IPS DF 4.7 (cell line): ENCODE results near the gene SPPL2A.
"Not testable (repeated sequence)": the region's sequence is repeated elsewhere in the genome, so short reads cannot be mapped to it uniquely, and the experiment has no call there.

Source experiments
- DNase-seq: peaks from one replicate; pipeline ENCODE4 v3.0.0-alpha.2; 2013; ENCODE audit warnings: low spot score; ENCODE audit errors: extremely low read depth

SPPL2A gene

DNA sequence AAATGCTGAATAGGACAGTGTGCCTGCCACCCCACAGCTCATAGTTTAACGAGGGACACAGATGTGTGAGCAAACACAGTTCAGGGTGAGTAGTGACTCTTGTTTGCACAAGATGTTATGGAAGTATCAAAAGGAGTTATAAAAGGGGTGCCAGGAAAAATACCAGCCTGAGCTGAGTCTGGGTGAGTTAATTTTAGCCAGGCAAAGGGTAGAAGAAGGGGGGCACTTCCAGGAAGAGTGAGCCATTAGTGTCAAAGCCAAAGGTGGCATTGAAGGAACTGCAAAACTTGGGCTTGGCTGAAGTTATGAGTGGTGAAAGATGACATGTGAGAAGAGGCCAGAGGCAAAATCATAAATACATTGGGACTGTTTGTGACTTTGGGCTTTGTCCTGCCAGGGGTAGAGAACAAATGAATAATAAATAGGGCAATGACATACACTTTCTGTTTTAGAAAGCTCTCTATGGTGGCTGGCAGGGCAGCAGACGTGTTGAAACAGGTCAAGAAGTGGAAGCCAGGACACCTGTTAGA lies 1.9 kb upstream of the SPPL2A start:
- no peak for DNase-seq

DNA sequence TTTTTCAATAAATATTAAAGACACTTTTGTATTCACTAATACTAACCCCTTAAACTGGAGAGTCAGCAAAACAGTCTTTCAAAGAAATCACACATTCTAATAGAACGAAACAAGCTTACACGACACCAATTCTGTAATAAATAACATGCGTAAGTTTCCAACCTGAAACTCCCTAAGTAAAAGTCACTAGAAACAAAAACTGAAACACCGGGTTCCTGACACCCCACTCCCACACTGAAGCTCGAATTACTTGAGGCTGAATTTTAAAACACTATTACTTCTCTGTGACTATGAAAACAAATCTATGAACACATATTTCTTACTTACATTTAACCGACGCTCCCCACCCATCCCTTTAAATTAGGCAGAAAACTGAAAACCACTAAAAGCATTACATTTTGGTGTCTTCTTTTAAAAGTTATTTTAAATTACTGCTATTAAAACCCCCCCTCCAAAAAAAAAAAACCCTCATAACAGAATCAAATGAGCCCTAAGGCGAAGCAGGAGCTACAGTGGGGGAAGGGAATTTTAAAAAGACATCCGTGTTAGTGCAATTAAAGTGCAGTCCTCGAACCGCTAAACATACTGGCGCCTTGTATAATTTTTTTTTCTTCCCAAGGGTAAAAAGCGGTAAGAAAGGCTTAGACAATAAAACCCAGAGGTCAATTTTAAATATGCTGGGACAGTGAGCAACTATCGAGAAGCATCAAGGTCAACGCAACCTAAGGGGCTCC lies 878 bp downstream of the SPPL2A start:
- no peak for DNase-seq

DNA sequence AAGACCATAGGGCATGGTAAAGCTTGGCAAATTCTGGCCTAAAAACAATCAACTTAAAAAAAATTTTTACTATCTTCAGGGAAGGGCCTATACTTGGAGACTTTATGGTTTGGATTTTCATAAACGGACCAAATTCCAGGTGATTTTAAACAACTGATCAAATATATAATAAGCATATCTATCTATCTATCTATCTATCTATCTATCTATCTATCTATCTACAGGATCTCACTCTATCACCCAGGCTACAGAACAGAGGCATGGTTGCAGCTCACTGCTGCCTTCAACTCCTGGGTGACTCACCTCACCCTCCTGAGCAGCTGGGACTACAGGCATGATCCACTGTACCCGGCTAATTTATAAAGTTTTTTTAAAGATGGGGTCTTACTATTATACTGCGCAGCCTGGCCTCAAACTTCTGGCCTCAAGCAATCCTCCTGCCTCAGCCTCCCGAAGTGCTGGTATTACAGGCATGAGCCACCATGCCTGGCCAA lies 6.7 kb downstream of the SPPL2A start:
- no peak for DNase-seq

DNA sequence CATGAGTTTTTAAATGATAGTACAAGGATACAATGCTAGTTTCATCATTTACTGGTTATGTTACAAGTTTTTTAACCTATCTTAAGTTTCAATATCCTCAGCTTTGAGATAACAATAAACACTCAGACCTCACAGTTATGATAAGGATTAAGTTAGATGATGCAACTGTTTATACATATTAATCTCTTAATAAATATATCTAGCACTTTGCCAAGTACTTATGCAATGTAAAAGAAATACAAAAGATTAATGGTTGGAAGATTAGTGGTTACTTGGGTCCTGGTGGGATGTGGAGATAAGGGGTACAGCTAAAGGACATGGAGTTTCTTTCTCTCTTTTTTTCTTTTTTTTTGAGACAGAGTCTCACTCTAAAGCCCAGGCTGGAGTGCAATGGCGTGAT lies 12.0 kb downstream of the SPPL2A start:
- DNase-seq = no peak

DNA sequence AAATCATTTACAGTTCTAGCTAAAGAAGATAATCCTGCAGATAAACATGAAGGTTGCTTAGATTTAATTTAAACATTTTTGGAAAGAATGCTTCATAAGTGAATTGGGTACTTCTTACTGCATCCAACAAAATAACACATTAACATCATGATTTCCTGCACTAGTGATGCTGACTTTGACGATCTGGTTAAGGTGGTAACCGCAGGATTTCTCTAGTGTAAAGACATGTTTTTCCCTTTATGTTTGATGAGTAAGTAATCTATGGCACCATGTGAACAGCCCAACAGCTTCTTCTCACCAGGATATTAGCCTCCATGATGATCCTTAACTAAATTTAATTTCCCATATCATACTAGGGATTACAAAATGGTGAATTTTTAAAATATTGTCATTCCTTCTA lies 14.1 kb downstream of the SPPL2A start:
- no peak for DNase-seq

DNA sequence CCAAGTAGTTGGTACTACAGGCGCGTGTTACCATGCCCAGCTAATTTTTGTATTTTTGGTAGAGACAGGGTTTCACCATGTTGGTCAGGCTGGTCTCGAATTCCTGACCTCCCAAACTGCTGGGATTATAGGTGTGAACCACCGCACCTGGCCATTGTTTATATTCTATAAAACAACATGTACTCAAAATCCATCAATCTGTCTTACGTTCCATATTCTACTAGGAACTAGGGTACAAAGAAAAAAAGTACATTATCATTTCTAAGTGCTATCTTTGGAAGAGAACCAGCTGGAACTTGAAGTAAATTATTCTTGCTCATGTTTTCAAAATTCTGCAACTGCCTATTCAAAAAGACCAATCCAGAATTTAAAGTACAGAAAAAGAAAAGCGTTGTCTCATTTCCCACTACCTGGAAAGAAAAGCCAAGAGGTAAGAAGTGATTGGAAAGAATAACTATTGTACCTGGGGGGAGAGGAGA lies 15.2 kb downstream of the SPPL2A start:
- no peak for DNase-seq

DNA sequence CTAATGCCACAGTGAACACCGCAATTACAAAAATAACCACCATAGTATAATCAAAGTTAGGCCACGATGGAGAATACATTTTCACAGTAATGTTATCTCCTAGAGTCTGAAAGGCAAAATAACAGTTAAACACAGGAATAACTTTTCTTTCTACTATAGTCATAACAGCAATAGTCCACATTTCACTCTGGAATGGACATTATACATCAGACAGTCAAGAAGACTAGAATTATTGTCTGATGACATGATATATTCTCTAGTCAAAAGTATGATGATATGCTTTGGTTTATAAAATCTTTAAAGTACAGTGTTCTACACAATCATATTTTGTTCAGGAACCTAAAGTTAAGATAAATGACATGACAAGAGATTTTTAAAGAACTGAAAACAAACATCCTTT lies 18.0 kb downstream of the SPPL2A start:
- DNase-seq = no peak

DNA sequence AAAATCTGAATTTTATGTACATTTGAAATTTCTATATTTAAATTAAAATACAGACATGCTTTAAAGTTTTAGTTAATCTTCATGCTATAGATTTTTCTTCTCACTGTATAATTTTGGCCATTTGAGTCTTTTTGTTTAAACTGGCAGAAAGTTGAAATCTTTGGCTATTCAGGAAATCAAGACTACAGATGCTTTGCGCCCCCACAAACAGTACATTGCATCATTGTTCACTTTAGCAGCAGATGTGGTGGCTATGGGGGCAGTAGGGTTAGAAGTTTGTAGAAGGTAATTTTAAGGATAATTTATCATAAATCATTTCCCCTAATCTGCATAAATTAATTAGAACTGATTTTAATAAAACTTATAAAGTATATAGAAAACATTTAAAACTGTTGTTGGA lies 20.9 kb downstream of the SPPL2A start:
- no peak for DNase-seq

DNA sequence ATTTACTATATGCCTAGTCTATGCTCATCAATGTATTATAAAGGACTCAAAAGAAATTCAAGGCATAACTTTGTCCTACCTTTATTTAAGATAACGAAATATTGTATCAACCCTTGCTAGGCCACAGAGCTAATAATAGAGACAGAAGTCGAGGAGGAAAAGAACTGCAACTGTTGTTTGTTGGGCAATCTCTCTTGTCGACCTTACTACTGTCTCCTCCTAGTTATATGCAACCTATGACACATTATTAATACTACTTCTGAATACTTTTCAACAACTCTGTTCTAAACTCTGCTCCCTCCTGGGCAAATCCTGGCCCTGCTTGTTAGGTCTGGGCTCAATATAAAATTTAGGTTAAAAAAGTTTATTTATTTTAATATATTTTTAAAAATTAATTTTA lies 24.6 kb downstream of the SPPL2A start:
- DNase-seq = no peak

DNA sequence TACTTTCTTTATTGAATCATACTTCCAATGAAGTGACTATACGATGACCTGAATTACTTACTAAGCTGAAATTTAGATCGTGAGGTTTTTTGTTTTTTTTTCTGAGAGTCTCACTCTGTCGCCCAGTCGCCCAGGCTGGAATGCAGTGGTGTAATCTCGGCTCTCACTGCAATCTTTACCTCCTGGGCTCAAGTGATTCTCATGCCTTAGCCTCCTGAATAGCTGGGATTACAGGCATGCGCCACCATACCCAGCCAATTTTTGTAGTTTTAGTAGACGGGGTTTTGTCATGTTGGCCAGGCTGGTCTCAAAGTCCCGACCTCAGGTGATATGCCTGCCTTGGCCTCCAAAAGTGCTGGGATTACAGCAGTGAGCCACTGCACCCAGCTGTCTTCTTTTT lies 28.7 kb downstream of the SPPL2A start:
- DNase-seq = no peak

DNA sequence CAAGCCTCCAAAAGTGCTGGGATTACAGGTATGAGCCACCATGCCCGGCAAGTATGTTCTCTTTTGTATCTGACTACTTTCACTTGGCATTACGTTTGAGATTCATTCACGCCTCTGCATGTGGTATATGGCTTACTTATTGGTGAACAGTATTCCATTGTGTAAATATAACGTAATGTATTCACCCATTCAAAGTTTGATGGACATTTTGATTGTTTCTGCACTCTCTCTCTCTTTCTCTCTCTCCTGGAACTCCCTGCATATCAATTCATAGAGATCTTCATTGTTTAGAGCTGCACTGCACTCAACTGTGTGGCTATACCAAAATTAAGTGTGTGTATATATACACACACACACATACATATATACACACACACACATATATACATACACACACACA lies 30.4 kb downstream of the SPPL2A start:
- no peak for DNase-seq

DNA sequence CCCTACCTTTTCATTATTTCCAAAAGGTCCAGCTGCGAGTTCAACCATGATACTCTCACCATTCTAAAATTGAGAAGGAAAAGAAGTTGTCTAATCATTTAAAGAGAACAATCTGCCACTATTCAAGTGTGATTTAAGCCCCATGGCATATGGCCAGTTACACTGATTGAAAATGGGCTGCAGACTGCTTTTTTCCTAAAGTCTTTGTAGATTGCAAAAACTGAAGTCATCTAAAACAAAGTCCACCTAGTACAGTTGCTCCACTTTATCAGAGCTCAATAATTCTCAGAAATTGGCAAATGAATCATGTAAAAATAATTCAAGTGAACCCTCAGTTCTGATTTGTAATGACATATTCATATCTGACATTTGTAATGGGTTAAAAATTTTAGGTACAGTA lies 39.2 kb downstream of the SPPL2A start:
- no peak for DNase-seq

DNA sequence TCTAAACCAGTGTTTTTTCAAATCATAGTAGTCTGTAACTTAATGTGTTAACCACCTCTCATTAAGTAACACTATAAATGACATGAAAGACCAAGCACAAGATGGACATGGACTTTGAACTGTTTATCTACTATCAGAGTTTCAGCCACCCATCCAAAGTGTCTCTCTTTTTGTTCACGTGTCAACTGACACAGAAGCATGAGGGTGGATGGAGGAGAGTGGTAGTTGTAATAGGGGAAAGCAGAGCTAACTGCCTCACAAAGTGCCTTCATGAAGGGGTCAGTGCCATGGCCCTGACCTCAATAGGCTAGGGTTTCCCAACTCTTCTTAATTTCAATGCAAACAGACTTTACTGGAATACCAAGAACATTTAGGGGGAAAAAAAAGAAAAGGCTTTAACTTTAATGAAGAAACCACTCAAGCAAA lies 46.8 kb downstream of the SPPL2A start:
- DNase-seq = no peak

DNA sequence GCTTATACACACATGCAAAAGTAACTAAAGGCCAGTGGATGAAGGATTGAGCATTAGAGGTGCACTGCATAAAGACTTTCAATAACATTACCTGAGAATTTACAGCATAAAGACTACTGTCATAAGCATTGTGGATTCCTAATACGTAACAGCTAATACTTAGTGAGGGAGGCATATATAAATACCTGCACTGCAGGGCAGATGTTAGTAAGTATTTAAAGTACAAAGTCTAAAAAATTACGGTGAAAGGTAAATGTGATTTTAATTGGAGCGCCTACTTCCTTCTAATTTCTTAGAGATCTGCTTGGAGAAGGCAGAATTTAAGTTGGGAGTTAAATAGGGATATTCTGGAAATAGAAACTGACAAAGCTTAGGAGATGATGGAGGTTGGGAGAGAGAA lies 53.5 kb downstream of the SPPL2A start:
- no peak for DNase-seq

DNA sequence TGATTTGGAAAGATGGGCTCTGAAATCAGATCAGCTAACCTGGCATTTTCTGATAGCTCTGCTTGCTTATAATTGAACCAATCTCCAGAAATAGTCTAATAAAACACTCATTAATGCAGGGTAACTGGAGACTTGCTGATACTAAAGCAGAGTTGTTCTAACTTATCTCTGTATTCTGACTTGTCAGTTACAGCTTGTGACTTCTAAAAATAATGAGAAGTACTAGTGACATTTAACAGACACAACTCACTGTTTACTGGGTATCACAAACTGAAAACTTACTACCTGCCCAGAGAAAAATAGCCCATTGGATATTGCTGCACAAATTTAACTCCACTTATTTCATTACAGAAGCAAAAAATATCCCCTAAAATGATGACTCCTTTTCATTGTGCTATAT lies 54.9 kb downstream of the SPPL2A start:
- DNase-seq = no peak

DNA sequence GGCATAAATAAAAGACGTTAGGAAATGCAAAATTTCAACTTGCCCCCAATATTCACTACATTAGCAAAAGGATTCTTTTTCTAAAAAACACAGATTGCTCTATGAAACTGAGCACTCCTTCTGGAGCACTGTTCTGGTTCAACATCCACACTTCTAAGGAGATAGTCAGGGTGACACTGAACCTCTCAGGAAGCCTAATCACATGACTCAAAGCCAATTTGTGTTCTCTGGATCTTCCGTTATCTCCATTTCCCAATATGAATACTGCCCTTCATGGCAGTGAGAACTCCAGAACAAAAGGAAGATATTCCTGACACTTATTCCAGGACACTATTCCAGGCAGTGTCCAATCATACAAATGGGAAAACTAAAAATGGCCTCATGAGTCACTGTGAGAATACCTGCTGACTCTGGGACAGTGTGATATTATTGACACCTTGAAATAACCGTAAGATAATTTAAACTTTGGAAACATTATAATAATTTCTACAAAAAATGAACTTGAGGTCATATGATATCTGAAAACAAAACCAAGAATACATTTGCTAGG lies 57.6 kb downstream of the SPPL2A start:
- no peak for DNase-seq

DNA sequence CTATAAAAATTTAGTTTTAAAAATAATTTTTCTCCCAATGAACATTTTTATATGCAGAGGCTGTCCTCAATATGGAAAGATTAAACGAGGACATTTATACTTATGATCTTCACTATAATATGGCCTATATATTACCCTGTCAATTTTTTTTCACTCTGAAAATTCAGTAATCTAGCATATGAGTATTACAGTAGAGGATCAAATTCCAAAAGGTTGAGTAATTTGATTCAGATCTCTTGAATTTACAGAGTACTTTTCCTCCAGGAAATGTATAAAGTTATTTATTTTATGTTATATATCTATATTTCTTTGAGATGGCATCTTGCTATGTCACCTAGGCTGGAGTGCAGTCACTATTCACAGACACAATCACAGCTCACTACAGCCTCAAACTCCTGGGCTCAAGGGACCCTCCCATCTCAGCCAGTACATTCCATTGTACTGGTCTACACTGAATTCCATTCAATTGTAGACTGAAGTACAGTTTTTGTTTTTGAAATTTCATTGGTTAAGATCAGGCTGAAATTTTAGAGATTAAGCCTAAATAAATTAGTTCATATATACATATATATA lies 62.7 kb downstream of the SPPL2A start:
- no peak for DNase-seq

DNA sequence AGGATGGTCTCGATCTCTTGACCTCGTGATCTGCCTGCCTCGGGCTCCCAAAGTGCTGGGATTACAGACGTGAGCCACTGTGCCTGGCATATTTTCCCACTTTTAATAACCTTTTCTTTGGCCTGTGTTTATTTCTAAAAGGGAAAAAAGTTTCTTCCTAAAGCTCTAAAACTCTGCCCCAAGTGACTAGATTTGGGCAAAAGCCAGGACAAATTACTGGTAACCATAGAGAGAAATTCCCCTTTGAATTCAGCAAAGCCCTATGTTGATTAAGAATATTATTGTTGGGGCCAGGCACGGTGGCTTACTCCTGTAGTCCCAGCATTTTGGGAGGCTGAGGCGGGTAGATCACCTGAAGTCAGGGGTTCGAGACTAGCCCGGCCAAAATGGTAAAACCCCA lies 67.4 kb downstream of the SPPL2A start:
- no peak for DNase-seq

DNA sequence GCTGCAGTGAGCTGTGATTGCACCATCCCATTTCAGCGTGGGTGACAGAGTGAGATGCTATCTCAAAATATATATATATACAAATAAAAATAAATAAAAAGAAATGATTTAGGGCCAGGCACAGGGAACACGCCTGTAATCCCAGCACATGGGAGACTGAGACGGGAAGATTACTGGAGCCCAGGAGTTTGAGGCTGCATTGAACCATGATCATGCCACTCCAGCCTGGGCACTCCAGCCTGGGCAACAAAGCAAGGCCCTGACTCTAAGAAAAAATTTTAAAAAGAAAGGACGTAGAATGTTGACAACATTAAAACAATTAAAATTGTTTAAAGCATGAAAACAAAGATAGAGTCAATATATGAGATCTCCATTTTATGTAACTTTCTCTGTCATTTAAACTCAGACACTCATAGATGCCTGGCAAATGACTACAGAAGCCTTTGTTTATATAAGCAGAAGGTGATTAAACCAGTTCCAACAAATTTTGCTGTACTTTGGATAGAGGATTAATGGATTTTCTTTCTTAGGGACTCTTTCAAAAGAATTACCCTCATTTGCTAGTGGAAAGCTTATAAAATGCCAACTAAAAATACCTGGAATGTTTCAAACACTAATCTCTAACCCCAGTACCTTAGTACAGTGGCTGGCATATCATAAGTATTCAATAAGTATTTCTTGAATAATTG lies 68.3 kb downstream of the SPPL2A start:
- DNase-seq = no peak

DNA sequence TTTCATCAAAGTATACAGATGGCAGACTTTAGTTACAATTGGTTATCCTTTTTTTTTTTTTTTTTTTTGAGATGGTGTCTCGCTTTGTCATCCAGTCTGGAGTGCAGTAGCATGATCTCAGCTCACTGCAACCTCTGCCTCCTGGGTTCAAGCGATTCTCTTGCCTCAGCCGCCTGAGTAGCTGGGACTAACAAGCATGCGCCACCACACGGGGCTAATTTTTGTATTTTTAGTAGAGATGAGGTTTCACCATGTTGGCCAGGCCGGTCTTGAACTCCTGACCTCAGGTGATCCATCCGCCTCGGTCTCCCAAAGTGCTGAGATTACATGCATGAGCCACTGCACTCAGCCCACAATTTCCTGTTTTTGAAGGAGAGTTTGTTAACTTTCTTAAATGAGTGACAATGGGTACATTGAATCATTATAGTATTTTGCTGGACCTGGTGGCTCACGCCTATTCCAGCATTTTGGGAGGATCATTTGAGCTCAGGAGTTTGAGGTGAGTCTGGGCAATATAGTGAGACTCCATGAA lies 70.8 kb downstream of the SPPL2A start:
- DNase-seq = not testable (repeated sequence)

DNA sequence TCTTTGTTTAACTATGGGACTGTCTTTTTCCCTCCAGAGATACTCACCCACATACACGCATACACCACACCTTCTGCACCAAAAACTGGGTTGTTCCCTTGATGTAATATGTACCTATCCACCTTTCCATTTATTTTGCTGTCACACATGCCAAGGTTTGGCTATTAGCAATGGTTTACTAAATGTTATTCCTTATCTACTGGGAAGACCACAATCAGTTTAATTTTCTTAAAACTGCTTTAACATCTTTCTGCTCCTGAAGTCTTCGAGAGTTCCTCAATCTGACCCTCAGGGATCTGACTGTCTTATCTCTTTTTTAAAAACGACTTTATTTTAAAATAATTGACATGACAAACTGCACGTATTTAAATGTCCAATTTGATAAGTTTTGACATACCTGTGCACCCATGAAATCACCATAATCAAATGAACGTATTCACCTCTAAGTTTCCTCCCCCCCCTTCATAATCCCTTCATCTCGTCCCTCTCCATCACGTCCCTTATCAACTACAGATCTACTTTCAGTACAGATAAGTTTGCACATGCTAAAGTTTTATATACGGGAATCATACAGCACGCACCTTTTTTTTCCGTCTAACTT lies 78.1 kb downstream of the SPPL2A start:
- DNase-seq = no peak
